NCI-H2029 treated with DMSO at 0.1 percent for 48 hours (cell line): ENCODE measurements around the gene SLC48A1.

Experiments used
- DNase-seq: peaks from one replicate; lab custom pipeline; 2025; lab: John Stamatoyannopoulos, UW

SLC48A1 gene

GRCh38 chr12:47777151-47777550 lies 4.1 kb downstream of the SLC48A1 start:
- no peak for DNase-seq

DNA sequence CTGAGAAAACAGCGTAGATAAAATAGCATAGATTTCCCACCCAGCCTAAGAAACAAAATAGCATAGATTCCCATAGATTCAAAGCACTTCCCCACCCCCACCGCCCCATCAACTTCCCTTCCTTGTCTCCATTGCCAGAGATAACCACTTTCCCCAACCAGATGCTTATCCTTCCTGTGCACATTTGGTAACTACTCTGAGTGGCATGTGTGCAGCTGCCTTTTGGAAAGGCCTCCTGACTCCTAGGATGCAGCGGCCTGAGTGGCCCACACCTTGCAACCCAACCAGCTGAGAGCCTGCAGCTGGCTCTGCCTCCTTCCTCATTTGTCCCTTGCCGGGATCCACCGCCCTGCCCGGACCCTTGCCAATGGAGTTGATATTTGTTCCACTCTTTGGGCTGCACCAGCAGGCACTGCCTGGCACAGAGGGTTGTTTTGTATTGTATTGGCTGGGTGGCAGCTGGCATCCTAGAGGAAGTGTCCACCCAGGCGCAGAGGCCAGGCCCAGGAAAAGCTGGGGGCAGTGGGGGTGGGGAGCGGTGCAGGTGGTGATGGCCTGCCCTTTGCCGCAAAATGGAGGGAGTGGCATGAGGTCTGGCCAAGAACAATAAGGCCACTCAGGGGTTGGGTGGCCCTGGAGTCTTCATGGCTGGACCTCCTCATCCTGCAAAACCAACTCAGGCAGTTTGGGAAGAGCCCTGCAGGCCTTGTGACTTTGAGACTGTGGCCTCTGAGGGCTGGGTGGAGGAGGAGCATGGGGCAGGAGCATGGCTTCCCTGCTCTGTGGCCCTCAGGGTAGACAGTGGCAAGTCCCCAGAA lies 4.9 kb downstream of the SLC48A1 start:
- DNase-seq, result no peak

DNA sequence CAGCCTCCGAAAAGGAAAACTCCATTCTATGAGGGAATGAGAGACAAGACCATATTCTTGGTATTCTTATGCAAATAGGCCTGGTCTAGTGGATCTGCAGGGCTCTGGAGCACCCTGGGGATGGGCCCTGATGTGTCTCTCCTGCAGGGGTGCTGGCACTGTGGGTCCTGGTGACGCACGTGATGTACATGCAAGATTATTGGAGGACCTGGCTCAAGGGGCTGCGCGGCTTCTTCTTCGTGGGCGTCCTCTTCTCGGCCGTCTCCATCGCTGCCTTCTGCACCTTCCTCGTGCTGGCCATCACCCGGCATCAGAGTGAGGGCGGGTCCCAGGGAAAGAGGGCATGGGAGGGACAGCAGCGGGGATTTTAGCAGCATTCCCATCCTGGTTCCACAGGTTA lies 5.8 kb downstream of the SLC48A1 start:
- DNase-seq, result no peak

DNA sequence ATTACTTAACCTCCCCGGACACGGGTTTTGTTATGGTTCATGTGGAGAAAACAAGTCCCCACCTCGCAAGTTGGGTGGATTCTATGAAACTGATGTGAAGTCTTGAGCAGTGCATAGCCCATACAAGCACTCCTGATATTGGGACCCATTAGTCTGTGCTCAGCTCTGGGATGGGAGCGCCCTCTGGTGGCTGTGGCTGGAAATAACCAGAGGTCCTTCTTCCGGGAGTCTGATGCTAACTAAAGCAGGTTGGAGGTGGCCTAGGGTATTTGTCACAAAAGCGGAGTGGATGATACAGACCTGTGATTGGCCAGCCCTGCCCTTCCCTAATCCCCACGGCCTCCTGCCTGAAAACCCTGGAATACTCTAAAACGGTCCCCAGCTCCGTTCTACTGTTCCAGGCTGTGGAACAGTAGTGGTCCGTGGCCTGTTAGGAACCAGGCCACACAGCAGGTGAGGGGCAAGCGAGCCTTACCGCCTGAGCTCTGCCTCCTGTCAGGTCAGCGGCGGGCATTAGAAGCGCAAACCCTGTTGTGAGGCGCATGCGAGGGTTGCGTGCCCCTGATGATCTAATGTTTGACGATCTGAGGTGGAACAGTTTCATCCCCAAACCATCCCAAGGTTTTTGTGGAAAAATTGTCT lies 6.4 kb downstream of the SLC48A1 start:
- peak; percentile 21 for DNase-seq

DNA sequence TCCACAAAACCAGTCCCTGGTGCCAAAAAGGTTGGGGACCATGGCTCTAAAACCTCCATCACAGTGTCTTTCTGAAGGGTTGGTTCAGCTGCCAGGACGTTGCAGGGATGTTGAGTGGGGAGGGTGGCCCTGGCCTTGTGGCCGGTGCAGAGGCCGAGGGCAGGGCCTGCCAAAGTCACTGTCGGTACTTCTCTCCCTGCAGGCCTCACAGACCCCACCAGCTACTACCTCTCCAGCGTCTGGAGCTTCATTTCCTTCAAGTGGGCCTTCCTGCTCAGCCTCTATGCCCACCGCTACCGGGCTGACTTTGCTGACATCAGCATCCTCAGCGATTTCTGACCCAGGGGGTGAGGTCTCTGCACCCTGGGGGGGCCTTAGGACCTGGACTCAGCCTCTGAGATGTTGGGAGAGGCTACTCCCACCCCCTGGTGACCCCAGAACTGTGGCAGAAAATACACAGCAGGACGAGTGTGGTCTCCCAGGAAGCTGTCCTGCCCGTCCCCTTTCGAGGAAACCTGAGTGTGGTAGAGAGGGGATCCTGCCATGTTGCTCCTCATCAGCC lies 7.0 kb downstream of the SLC48A1 start:
- no peak for DNase-seq

- DNase-seq, result no peak
Observed at GRCh38 chr12:47781479-47782371, 8.7 kb downstream of the SLC48A1 start.

GRCh38 chr12:47782372-47782770 lies 9.3 kb downstream of the SLC48A1 start:
- no peak for DNase-seq

DNA sequence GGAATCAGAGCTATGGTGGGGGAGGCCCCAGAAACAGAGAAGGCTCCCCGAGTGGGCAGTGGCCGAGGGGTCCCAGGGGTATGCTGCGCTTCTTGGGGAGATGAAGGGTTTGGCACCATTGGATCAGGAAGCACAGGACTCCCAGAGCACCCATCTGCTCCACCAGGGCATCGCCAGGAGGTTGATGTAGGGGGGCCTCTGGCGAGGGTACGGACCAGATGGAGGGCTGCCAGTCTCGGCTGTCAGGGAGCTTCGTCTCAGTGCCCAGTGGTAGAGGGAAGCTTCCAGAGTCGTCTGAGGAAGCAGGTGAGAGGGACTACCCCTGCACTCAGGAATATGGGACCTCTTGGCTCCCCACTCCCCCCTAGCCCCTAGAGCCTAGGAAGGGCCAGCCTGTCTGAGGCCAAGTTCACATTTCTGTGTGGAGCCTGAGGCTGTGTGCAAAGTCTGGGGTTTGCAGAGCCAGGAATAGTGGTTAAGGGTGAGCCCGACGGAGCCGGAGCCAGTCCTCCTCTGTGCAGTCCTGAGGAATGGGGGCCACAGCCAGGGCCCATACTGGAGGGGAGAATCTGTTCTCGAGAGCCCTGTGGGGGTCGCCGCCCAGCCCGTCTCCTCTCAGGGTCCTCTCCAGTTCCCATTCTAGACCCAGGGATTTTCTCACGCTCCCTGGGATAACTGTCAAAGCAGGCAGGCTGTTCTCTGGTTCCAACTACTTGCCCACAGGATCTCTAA lies 10.2 kb downstream of the SLC48A1 start:
- no peak for DNase-seq

DNA sequence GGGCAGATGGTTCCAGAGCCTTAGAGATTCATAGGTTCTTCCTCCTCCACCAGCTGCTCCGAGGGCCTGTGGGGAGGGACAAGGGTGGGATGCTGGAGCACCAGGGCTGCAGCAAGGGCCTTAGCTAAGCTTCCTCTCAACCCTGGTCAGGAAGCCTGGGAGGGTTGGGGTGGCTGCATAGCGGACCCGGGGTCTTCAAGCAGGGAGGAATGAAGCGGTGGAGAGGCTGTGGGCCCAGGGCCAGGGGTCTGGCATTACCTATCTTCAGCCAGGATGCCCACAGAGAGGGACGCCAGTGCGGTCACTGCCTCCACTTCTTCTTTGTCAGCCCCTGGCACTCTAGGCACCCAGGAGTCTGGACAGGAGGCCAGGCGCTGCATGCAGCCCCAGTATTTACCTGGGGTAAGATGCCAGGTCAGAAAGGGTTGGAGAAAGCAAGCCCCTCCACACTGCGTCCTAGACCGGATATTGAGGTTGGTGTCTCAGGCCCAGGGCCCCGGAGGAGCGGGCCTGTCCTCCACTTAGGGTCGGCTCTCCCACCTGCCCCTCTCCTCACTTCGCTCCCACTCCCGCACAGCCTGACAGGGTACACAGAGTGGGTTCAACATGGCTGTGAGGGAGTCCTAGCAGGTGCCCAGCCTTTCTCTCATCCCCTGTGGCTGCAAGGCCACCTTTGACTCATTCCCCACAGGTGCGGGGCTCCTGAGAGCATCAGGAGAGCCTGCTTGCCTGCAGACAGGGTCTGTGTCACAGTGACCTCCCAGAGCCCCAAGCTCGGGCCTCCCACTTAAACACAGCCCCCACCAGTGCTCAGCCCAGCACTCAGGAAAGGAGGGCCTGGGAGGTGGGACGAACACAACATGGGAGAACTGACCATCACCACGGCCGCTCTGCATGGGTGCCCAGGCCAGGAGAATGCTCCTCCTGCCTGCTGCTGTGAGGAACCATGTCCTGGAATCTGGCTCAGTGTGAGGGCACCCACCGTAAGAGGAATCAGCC lies 11.1 kb downstream of the SLC48A1 start:
- DNase-seq, result no peak

DNA sequence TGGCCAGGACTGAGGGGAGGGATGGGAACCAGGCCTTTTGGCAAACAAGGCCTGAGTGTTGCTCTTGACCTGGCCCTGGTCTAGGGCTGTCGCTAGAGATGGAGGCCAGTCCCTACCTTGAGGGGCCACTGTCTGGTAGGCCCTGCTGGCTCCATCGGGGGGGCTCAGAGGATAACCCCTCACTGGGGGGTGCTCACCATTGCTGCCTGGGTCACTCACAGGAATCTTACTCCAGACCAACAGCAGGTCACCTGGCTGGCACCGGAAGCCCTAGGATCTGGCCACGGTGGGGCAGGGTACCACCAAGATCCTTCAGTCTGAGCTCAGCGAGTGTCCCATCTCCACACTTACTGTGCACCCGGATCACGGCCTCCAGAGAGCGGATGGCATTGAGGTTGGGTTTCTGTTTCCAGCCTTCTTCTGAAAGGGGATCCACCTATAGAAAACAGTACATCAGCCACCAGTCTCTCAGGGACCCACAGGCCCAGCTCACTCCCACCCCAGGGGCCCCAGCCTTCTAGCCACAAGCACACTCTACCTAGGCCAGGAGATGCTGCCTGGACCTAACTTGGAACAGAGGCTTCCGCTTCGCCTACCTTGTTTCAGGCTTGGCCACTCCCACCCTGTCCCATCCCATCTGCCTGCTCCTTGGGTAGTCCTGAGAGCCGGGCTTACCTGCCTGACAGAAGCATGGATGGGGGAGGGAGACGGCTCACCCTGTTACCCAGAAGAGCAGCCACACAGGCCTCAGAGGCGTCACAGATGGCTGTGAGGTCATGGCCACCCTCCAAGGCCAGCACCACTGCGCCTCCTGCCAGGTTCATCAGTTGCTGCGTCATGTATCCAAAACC lies 12.2 kb downstream of the SLC48A1 start:
- no peak for DNase-seq

- no peak for DNase-seq
Observed at GRCh38 chr12:47785887-47786661, 13.0 kb downstream of the SLC48A1 start.

DNA sequence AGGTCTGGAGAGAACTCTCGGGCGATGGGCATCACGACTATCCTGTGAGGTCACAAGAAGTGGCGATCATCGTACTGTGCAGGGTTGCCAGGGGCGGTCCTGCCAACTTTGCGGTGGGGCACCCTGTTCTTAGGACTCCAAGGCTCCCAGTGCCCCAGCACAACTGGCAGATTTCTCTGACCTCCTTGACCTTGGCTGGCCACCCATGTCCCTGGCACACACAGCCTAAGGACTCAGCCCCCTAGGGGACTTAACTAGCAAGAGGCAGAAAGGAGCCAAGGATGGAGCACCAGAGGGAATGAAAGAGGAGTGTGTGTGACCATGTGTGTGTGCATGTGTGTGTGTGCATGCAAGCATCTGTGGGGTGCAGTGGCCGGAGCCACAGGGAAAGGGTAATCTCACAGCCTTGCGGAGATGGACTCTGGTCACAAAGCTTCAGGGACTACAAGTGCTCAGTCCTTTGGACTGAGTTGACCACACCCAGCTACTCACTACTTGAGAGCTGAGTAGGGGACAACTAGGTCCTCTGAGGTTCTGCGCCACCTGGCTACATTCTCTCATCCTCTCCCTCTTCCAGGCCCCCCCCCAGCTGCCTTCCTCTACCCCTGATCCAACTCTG lies 13.7 kb downstream of the SLC48A1 start:
- DNase-seq, result no peak

- no peak for DNase-seq
Observed at GRCh38 chr12:47787596-47788319, 14.7 kb downstream of the SLC48A1 start.

- no peak for DNase-seq
Observed at GRCh38 chr12:47789141-47789540, 16.1 kb downstream of the SLC48A1 start.

DNA sequence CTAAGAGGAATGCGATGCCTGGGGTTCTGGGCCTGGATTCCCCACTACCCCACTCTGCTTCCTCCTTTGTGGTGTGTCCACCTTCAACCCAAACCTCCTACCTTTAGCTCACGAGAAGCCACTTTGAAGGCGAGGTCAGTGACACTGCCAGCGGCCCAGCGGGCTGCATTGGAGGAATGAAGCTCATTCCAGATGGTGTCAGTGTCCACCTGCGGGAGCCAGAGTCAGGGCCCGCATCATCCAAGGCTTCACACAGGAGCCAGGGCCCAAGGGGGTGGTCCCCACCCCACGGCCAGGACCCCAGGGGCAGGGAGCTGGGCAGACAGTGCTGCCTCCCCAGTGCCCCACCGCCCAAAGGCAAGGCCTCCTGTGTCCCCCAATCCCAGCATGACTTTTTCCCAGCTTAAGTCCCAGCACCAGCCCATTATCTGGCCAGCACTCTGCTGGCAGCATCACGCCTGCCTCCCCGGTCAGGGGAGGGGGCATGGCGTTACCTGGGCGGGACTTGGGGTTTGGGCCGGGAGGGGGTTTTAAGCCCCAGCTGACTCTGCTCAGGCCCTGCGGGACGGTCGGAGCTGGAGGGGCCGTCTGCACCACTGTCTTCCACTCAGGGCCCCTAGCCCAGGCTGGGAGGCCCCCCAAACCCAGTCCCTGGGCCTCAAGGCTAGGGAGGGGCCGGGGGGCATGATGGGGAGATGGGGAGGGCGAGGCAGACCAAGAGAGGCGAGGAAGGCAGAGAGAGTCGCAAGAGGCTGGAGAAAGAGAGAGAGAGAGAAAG lies 16.9 kb downstream of the SLC48A1 start:
- DNase-seq, result no peak

GRCh38 chr12:47790676-47791350 lies 17.8 kb downstream of the SLC48A1 start:
- no peak for DNase-seq
